Anterior cingulate cortex (tissue), 58 donors: ENCODE measurements around the gene MUC3A.

Experiments used
- DNase-seq, 58 donors: peaks; one replicate each; lab custom pipeline; 2025; lab: John Stamatoyannopoulos, UW

Gene MUC3A

DNA sequence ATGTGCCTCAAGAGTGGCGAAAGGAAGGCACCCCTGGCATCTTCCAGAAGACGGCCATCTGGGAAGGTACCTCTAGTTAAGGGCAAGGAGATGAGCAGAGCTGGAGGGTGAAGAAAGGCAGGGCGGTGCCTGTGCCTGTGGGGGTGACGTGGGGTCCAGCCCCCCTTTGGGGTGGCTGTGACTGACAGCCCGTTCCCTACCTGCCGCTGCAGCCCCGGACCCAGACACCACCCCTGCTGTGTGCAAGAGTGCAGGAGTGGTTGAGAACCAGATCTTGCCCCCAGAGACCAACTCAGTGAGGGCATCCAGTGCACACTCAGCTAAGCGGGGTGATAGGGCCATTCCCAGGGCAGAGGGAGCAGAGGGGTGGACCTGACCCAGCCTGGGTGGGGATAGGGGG lies 66.3 kb downstream of the MUC3A start:
- no peak for DNase-seq

DNA sequence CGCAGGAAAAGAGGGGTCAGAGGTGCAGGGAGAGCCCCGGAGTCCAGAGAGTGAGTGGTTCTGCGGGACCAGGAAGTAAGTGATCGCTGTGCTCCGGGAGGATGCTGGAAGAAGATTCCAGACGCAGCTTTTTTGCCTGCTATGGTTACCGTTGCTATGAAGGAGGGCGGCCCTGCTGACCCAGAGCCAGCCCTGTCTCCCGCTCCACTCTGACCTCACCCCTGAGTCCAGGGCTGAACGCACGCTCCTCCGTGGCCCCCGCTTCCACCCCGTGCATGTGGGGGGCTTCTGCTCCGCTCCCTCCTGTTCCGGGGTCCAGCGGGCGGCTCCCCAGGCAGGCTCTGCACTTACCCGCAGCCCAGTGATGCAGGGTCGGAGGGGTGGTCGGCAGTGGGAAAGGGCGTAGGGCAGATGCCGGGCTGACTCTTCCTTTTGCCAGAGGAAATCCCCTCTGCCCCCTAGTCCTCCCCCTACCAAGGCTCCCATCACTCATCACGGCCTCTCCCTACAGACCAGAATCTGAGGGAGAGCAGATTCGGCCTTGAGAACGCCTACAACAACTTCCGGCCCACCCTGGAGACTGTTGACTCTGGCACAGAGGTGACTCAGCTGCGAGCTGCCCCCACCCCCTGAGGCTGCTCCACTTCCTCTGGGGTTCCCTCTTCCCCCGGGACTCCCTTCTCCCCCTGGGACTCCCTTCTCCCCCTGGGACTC lies 67.9 kb downstream of the MUC3A start:
- peak in 24 of 58 donors; percentile 1 to 49 (median 12) for DNase-seq
